GM12878 (cell line): ENCODE data around the gene TNRC6C. TPM values are rescaled to one million over a fixed set of nuclear protein-coding genes. Genes with fewer than 3 reads are reported as not detected.

Source experiments
- ATAC-seq: fragments of 200-7000 bp; cut with Tn5 transposase; 3 replicates; pipeline ENCODE4 v1.9.1; 2020; ENCODE audit warnings: mild to moderate bottlenecking, moderate library complexity
- BruUV-seq: library from RNA; stranded (reverse); fragments of 400-500 nt; replicated peaks from 2 replicates; lab custom pipeline; 2021; lab: Mats Ljungman, UMichigan
- CTCF ChIA-PET: fragments of 300-600 bp; sonication (Branson Sonifier 250); formaldehyde crosslinking; extraction: SDS; loops from one replicate; lab custom pipeline; 2021; ENCODE audit warnings: inconsistent platforms; lab: Yijun Ruan, JAX
- POLR2A ChIA-PET: fragments of 350-600 bp; formaldehyde crosslinking; extraction: SDS; loops from one replicate; lab custom pipeline; 2021; ENCODE audit warnings: inconsistent platforms; lab: Charles Lee
- RAD21 ChIA-PET: fragments of 300-600 bp; sonication (Branson Sonifier 250); formaldehyde crosslinking; loops from one replicate; lab custom pipeline; 2023; ENCODE audit warnings: antibody characterized with exemption; ENCODE audit not compliant: unreplicated experiment; lab: Charles Lee
- SMC1A ChIA-PET: fragments of 300-600 bp; sonication (Branson Sonifier 250); formaldehyde crosslinking; loops from one replicate; lab custom pipeline; 2023; ENCODE audit not compliant: unreplicated experiment, uncharacterized antibody; lab: Charles Lee
- DNase-seq: peaks from one replicate; pipeline ENCODE4 v3.0.0-alpha.2; 2011; ENCODE audit warnings: low read depth, low spot score
- FAIRE-seq: peaks from 3 replicates; lab custom pipeline; 2011; peaks lifted over from hg19 to GRCh38; lab: Jason Lieb, UNC
- H2AFZ ChIP-seq: 2 replicates; pipeline ENCODE4 v1.6.0; 2011; ENCODE audit warnings: low read depth, low read length, control low read depth; ENCODE audit not compliant: control insufficient read depth
- H3K27ac ChIP-seq: 2 replicates; pipeline ENCODE4 v1.5.1; 2011; ENCODE audit warnings: control low read depth; ENCODE audit not compliant: control insufficient read depth, insufficient read depth
- H3K27me3 ChIP-seq, 2 experiments: replicated peaks in 1 of 2; 2 replicates each; pipeline versions ENCODE4 v1.6.0 to v1.6.1; 2011; ENCODE audit warnings: low read length in 1 of 2; ENCODE audit not compliant: control insufficient read depth in 2 of 2, insufficient read depth in 2 of 2
- H3K36me3 ChIP-seq, 2 experiments: 2 replicates each; pipeline ENCODE4 v1.5.1; 2011; ENCODE audit warnings: low read length in 1 of 2; ENCODE audit not compliant: control insufficient read depth in 2 of 2, insufficient read depth in 2 of 2
- H3K4me1 ChIP-seq: 2 replicates; pipeline ENCODE4 v1.6.1; 2011; ENCODE audit warnings: mild to moderate bottlenecking, low read length, moderate library complexity, mixed read lengths; ENCODE audit not compliant: control insufficient read depth, insufficient read depth
- H3K4me2 ChIP-seq: 2 replicates; pipeline ENCODE4 v1.6.0; 2011; ENCODE audit warnings: control low read depth; ENCODE audit not compliant: control insufficient read depth, insufficient read depth
- H3K4me3 ChIP-seq: fragments of 200-600 bp; sonication (generic); 2 replicates; pipeline ENCODE4 v1.5.1; 2016
- H3K79me2 ChIP-seq: 2 replicates; pipeline ENCODE4 v1.6.0; 2011; ENCODE audit warnings: low read length; ENCODE audit not compliant: control insufficient read depth, insufficient read depth
- H3K9ac ChIP-seq: 2 replicates; pipeline ENCODE4 v1.8.0; 2011; ENCODE audit warnings: low read length, control low read depth, mixed read lengths; ENCODE audit not compliant: control insufficient read depth, insufficient read depth
- H3K9me3 ChIP-seq: replicated peaks from 3 replicates; pipeline ENCODE4 v1.5.1; 2011; ENCODE audit warnings: mild to moderate bottlenecking, low read length; ENCODE audit not compliant: control insufficient read depth, insufficient read depth
- H4K20me1 ChIP-seq: 2 replicates; pipeline ENCODE4 v1.6.0; 2011; ENCODE audit not compliant: control insufficient read depth, insufficient read depth
- CEBPB ChIP-seq, 2 experiments: fragments of 150-350 bp in 1 of 2; IDR thresholded peaks; 2 replicates each; pipeline ENCODE4 v1.6.1; 2012 to 2014; ENCODE audit warnings: low read depth in 2 of 2, low read length in 2 of 2, borderline replicate concordance in 1 of 2, inconsistent platforms in 1 of 2
- WGBS: methylation state at CpG from one replicate; pipeline ENCODE4 v1.1.6; 2016; ENCODE audit warnings: low lambda C conversion rate; ENCODE audit not compliant: insufficient replicate concordance, insufficient coverage; ENCODE audit errors: missing lambda C conversion rate; 5-methylcytosine and 5-hydroxymethylcytosine counted together
- in situ Hi-C: fragments of 300-500 bp; cut with MboI; formaldehyde crosslinking; loops from 9 replicates; pipeline ENCODE4 v1.14.3; 2018; ENCODE audit warnings: mixed read lengths
- intact Hi-C: fragments of 100-400 bp; cut with micrococcal nuclease; formaldehyde crosslinking; loops from one replicate; pipeline ENCODE4 v1.14.2; 2022; ENCODE audit not compliant: unreplicated experiment
- polyA plus RNA-seq, 11 experiments: library from polyadenylated mRNA; depleted of rRNA in 4 of 11; unstranded in 6 of 11; stranded (reverse) in 5 of 11; fragments of >200 nt; fragmentation: Nextera tagmentation in 4 of 11; fragmentation: Illumina TruSeq in 1 of 11; extraction: Ambion mirVana in 4 of 11; extraction: Trizol in 1 of 11; gene quantifications; 1 replicate in 1 of 11; 2 replicates in 10 of 11; pipeline versions ENCODE4 v1.2.1 to v1.2.3, GENCODE V29; 2011 to 2016; ENCODE audit warnings: inconsistent platforms in 2 of 11, missing spikeins in 2 of 11, low read depth in 1 of 11
- total RNA-seq, 4 experiments: library from RNA; depleted of rRNA in 3 of 4; stranded (reverse); fragments of >200 nt in 3 of 4; fragmentation: Illumina TruSeq in 1 of 4; extraction: Trizol in 1 of 4; gene quantifications; 2 replicates each; pipeline versions ENCODE4 v1.2.1 to v1.2.3, GENCODE V29; 2013 to 2021
- TF ChIP-seq, protein P1 (sequence below), 3 experiments: IDR thresholded peaks in 2 of 3; conservative IDR thresholded peaks in 1 of 3; 2 replicates each; pipeline ENCODE4 v1.5.1; 2011; ENCODE audit warnings: low read depth in 3 of 3, low read length in 3 of 3, mild to moderate bottlenecking in 3 of 3, control low read depth in 2 of 3, moderate library complexity in 2 of 3, inconsistent platforms in 1 of 3, mixed read lengths in 1 of 3; ENCODE audit not compliant: control insufficient read depth in 2 of 3, insufficient read depth in 1 of 3; ENCODE audit errors: extremely low read depth in 1 of 3

TNRC6C gene
- total and polyA plus RNA-seq, 10 of the 15 experiments (the other 5 are each of a cell fraction or from before 2014, with no cell fraction given), result 0.40 to 6.1 (median 0.96) TPM

DNA sequence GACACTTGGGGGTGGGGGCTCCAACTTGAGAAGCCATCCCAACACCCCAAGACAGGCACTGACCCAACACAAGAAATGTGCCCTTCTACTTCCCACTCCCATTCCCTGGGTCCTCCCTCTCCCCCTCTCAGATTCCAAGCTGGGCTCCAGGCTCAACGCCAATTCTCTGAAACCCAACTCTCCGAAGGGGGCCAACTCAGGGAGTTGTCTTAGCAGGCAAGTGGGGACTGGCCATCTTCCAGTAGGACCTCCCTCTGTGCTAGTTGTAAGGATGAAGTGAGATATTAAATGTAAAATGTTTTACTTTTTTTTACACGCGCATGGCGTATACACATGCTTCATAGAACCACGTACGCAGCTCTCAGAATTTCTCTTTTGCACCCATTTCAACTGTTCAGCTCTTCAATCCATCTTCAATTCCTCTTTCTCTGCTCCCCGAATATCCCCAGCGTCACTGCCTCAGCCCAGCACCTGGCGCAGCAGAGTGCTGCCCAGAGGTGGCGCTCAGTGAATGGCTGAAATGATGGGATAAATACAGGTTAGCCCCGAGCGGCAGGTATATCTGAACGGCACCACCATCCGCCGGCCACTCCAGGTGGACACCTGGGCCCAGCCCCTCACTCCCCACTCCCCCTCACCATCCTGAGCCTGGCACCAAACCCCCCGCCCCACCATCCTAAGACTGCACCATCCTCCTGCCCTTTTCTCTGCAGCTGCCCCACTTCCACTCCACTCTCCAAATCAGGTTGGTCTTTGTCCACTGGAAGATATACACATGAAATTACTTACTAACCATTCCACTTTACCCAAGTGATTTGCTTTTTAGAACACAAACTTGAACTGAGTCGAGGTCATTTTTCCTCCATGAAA, 43.9 kb upstream of the TNRC6C start:
- H3K4me1 ChIP-seq, result no peaks in the 10 kb centered on the region
- no peak overlapping the region for H3K4me3 ChIP-seq
- H3K27me3 ChIP-seq, result peaks cover 0 to 2% of the 10 kb centered on the region in 2 experiments; a peak in 2 of 4 replicates
- FAIRE-seq (no peak), DNase-seq (no peak), ATAC-seq (peak; percentile 31; the same call in 1 of the 3 replicates)
- CTCF ChIA-PET, result interaction anchor here (1.2 to 3.9 kb wide), 3 partner anchors 44 to 105 kb away, joined by 3 to 20 read pairs (median 5); partner anchors contain the start of gene TNRC6C
- POLR2A ChIA-PET, result no interaction called here
- no peak overlapping the region for H3K4me2 ChIP-seq
- intact Hi-C loops, result no loop called here
- H2AFZ ChIP-seq, result no peak overlapping the region
- H3K9ac ChIP-seq, result no peak overlapping the region
- RAD21 ChIA-PET, result no interaction called here
- no TSS peak for BruUV-seq
- H3K79me2 ChIP-seq, result no peaks in the 10 kb centered on the region
- no peaks in the 10 kb centered on the region for H3K9me3 ChIP-seq
- no peaks in the 10 kb centered on the region for H4K20me1 ChIP-seq
- H3K36me3 ChIP-seq, result no peaks in the 10 kb centered on the region
- no peak overlapping the region for H3K27ac ChIP-seq
- SMC1A ChIA-PET, result no interaction called here
- WGBS, result 43% methylated on average over 16 of the region's 18 CpGs
- in situ Hi-C loops, result no loop called here
- TF ChIP-seq, protein P1, sequence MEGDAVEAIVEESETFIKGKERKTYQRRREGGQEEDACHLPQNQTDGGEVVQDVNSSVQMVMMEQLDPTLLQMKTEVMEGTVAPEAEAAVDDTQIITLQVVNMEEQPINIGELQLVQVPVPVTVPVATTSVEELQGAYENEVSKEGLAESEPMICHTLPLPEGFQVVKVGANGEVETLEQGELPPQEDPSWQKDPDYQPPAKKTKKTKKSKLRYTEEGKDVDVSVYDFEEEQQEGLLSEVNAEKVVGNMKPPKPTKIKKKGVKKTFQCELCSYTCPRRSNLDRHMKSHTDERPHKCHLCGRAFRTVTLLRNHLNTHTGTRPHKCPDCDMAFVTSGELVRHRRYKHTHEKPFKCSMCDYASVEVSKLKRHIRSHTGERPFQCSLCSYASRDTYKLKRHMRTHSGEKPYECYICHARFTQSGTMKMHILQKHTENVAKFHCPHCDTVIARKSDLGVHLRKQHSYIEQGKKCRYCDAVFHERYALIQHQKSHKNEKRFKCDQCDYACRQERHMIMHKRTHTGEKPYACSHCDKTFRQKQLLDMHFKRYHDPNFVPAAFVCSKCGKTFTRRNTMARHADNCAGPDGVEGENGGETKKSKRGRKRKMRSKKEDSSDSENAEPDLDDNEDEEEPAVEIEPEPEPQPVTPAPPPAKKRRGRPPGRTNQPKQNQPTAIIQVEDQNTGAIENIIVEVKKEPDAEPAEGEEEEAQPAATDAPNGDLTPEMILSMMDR (IDR thresholded peaks at IDR 0.05 in 2 of 3, conservative IDR thresholded peaks at IDR 0.05 in 1 of 3; ENCODE audit: control insufficient read depth in 2 of 3, extremely low read depth in 1 of 3, insufficient read depth in 1 of 3, low read depth in 3 of 3, low read length in 3 of 3), result peak in 1 of 3 experiments; percentile 30; a peak in 1 of 6 replicates
- TF ChIP-seq CEBPB (IDR thresholded peaks at IDR 0.05; ENCODE audit: borderline replicate concordance in 1 of 2, low read depth in 2 of 2, low read length in 2 of 2), result no peak
